HEK293 (cell line): ENCODE results near the gene FANK1.
"Not testable (repeated sequence)": the region's sequence is repeated elsewhere in the genome, so short reads cannot be mapped to it uniquely, and the experiment has no call there.

ENCODE experiments used
- CTCF ChIA-PET: fragments of 350-600 bp; formaldehyde crosslinking; extraction: SDS; loops from one replicate; lab custom pipeline; 2021; ENCODE audit warnings: antibody characterized with exemption; lab: Yijun Ruan, JAX
- POLR2A ChIA-PET: fragments of 300-600 bp; formaldehyde crosslinking; extraction: SDS; loops from one replicate; lab custom pipeline; 2020; ENCODE audit warnings: antibody characterized with exemption, inconsistent platforms; lab: Yijun Ruan, JAX
- H3K27ac ChIP-seq: fragments of 200-500 bp; sonication (Bioruptor generic); 2 replicates; pipeline ENCODE4 v1.5.1; 2014; ENCODE audit warnings: low read depth, low read length, control low read depth, inconsistent platforms; ENCODE audit errors: extremely low read depth
- H3K36me3 ChIP-seq, 2 experiments: fragments of 200-500 bp in 1 of 2; sonication (Bioruptor generic) in 1 of 2; 1 replicate in 1 of 2; 2 replicates in 1 of 2; pipeline ENCODE4 v1.5.1; 2014 to 2017; ENCODE audit warnings: inconsistent platforms in 2 of 2, low read length in 2 of 2; ENCODE audit not compliant: control insufficient read depth in 2 of 2, insufficient read depth in 1 of 2
- H3K4me1 ChIP-seq: fragments of 200-500 bp; sonication (Bioruptor generic); 2 replicates; pipeline ENCODE4 v1.5.1; 2014; ENCODE audit warnings: mild to moderate bottlenecking, low read length, inconsistent platforms; ENCODE audit not compliant: control insufficient read depth, insufficient read depth
- H3K4me3 ChIP-seq: 2 replicates; pipeline ENCODE4 v1.5.1; 2011; ENCODE audit warnings: low read depth, mild to moderate bottlenecking, control low read depth, low read length, moderate library complexity
- H3K9me3 ChIP-seq: fragments of 200-500 bp; sonication (Bioruptor generic); 2 replicates; pipeline ENCODE4 v1.5.1; 2014; ENCODE audit warnings: low read depth, low read length, inconsistent platforms; ENCODE audit not compliant: control insufficient read depth, insufficient read depth
- SETDB1 ChIP-seq: IDR thresholded peaks from one replicate; pipeline ENCODE4 v1.6.1; 2017; ENCODE audit warnings: mild to moderate bottlenecking, low read length, moderate library complexity, mixed read lengths; ENCODE audit not compliant: insufficient read length
- SP7 ChIP-seq: fragments of 450-650 bp; formaldehyde crosslinking; IDR thresholded peaks from 2 replicates; pipeline ENCODE4 v1.5.1; 2016; ENCODE audit warnings: missing biosample characterization, missing genetic modification characterization
- ZBTB17 ChIP-seq: fragments of 450-650 bp; formaldehyde crosslinking; IDR thresholded peaks from 2 replicates; pipeline ENCODE4 v1.5.1; 2016; ENCODE audit warnings: missing biosample characterization, missing genetic modification characterization
- ZIC2 ChIP-seq: fragments of 450-650 bp; formaldehyde crosslinking; IDR thresholded peaks from 2 replicates; pipeline ENCODE4 v1.5.1; 2016; ENCODE audit warnings: missing biosample characterization, missing genetic modification characterization
- ZNF239 ChIP-seq: fragments of 450-650 bp; formaldehyde crosslinking; IDR thresholded peaks from 2 replicates; pipeline ENCODE4 v1.5.1; 2016; ENCODE audit warnings: missing biosample characterization, missing genetic modification characterization
- ZNF324 ChIP-seq: fragments of 450-650 bp; formaldehyde crosslinking; IDR thresholded peaks from 2 replicates; pipeline ENCODE4 v1.5.1; 2016; ENCODE audit warnings: missing biosample characterization, missing genetic modification characterization
- ZNF600 ChIP-seq: fragments of 450-650 bp; formaldehyde crosslinking; IDR thresholded peaks from 2 replicates; pipeline ENCODE4 v1.5.1; 2016; ENCODE audit warnings: missing biosample characterization, missing genetic modification characterization
- ZNF76 ChIP-seq: fragments of 450-650 bp; formaldehyde crosslinking; IDR thresholded peaks from 2 replicates; pipeline ENCODE4; 2016; ENCODE audit warnings: low read depth, missing biosample characterization, missing genetic modification characterization, borderline replicate concordance
- TF ChIP-seq, protein P1 (sequence below): fragments of 450-650 bp; formaldehyde crosslinking; IDR thresholded peaks from 2 replicates; pipeline ENCODE4 v1.5.1; 2017; ENCODE audit warnings: missing biosample characterization, missing genetic modification characterization
- TF ChIP-seq, protein P2 (sequence below): sonication (generic); formaldehyde crosslinking; IDR thresholded peaks from 2 replicates; pipeline ENCODE4 v1.8.1; 2022; ENCODE audit warnings: mild to moderate bottlenecking, moderate library complexity, missing genetic modification reagents
- TF ChIP-seq, protein P3 (sequence below): fragments of 450-650 bp; formaldehyde crosslinking; conservative IDR thresholded peaks from 2 replicates; pipeline ENCODE4 v1.5.1; 2016; ENCODE audit warnings: low read depth, missing biosample characterization, missing genetic modification characterization
- TF ChIP-seq, protein P4 (sequence below): fragments of 450-650 bp; formaldehyde crosslinking; optimal IDR thresholded peaks from 2 replicates; pipeline ENCODE3; 2016; ENCODE audit warnings: missing biosample characterization, mild to moderate bottlenecking, missing genetic modification characterization

Gene FANK1

DNA sequence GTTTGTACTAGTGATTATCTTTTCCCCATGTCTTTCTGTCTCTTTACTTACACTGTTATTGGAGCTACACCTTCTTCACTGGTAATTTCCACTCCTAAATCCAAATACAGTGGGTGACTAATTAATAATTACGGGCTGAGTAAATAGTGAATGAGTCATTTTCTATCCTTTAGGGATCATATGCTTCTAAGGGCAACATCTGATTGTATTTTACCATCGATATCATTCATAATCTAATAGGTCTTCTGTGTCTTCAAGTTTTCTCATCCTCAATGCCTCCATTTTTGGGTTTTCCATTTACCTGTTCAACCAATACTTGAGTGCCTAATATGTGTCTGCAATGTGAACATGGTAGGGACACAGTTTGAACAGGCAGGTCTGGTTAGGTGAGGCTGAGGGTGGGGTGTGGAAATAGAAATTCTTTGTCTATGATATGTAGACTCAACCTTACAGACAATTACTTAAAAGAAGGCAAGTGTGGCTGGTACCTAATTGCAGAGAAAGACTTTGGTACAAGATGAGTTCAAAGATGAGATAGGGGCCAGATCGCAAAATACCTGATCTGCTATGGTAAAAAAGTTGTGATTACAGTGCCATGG is 9.4 kb upstream of the FANK1 start:
- ChIA-PET CTCF (interaction anchor here (0.6 kb wide), 1 partner anchor 12 kb away, joined by 3 read pairs; no protein-coding TSS in a partner anchor), POLR2A (no interaction called here)

DNA sequence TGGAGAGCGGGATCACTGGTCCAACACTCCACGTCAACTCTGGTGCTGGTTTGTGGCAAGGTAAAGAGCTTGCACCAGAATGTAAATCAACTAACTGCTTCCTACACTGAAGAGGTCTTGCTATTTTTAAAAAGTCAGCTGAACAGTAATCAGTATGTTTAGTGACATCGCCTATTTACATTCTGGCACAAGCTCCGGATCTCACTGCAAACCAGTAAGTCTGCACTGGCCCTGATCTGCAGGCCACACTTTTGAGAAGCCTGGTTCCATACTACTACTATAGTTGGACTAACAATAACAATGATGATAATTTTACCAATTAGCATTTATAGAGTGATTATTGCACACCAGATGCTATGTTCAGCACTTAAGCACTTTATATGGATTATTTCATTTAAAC is 6.9 kb upstream of the FANK1 start:
- TF ChIP-seq ZNF600 (tag by site-specific recombination) (peak; percentile 81), ZBTB17 (tag by site-specific recombination) (0 out of 2 replicates have a peak, but pooled peaks have one; percentile 26)
- H3K27ac ChIP-seq, H3K9me3 ChIP-seq, H3K36me3 ChIP-seq, H3K4me3 ChIP-seq, H3K4me1 ChIP-seq, POLR2A ChIA-PET: not testable (repeated sequence)
- CTCF ChIA-PET, result interaction anchor here (0.6 kb wide), 1 partner anchor 26 kb away, joined by 3 read pairs; no protein-coding TSS in a partner anchor

More for the DNA sequence above, 9.4 kb upstream of the FANK1 start:
- Histone ChIP-seq H3K4me1 (peaks cover 7% of the 10 kb centered on the region; the same call in 1 of the 2 replicates), H3K4me3 (no peak overlapping the region), H3K36me3 (peaks cover 0 to 7% of the 10 kb centered on the region in 2 experiments; a peak in 1 of 3 replicates), H3K9me3 (no peaks in the 10 kb centered on the region), H3K27ac (no peak overlapping the region)
- TF ChIP-seq ZNF324 (tag by site-specific recombination) (no peak), SETDB1 (no peak), ZNF239 (tag by site-specific recombination) (no peak), ZNF76 (tag by site-specific recombination) (no peak), SP7 (tag by site-specific recombination) (peak; percentile 79)
- TF ChIP-seq, protein P1, sequence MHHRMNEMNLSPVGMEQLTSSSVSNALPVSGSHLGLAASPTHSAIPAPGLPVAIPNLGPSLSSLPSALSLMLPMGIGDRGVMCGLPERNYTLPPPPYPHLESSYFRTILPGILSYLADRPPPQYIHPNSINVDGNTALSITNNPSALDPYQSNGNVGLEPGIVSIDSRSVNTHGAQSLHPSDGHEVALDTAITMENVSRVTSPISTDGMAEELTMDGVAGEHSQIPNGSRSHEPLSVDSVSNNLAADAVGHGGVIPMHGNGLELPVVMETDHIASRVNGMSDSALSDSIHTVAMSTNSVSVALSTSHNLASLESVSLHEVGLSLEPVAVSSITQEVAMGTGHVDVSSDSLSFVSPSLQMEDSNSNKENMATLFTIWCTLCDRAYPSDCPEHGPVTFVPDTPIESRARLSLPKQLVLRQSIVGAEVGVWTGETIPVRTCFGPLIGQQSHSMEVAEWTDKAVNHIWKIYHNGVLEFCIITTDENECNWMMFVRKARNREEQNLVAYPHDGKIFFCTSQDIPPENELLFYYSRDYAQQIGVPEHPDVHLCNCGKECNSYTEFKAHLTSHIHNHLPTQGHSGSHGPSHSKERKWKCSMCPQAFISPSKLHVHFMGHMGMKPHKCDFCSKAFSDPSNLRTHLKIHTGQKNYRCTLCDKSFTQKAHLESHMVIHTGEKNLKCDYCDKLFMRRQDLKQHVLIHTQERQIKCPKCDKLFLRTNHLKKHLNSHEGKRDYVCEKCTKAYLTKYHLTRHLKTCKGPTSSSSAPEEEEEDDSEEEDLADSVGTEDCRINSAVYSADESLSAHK (tag by site-specific recombination), result no peak

DNA sequence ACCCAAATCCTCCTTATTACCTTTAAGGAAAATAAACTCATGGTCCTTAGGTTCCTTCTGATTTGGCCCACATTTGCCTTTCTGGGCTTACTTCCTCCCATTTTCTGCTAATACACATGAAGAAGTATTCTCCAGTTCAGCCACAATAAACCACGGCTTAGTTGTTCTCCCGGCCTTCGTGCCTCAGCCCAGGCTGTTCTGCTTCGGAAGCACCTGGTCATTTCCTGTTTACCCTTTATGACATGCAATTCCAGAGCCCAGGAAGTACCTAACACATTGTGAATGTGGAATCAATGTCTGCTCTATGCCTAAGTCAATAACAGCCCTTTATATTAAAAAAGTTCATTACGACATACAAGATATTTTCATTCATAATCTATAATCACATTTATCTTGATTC is 4.0 kb upstream of the FANK1 start:
- H3K9me3 ChIP-seq, H3K4me3 ChIP-seq, CTCF ChIA-PET, H3K4me1 ChIP-seq, H3K36me3 ChIP-seq, H3K27ac ChIP-seq, POLR2A ChIA-PET: not testable (repeated sequence)

DNA sequence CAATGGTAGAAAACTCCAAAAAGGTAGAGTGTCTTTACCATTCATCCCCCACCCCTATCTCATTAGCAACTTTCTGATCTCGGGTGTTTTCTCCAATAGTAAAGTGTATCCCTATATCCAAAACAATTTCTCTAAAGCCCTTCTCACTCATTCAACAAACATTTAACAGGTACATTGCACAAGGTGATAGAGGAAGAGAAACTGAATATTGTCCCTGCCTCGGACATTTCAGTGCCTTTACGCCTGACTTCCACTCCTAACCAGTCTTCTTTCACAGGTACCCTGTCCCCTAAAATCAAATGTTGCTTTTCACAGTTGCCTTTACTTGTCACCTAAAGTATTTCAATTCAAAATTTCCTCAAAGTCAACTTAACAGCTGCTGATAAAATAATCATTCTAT is 2.2 kb upstream of the FANK1 start:
- H3K9me3 ChIP-seq, POLR2A ChIA-PET, H3K4me3 ChIP-seq, H3K36me3 ChIP-seq, CTCF ChIA-PET, H3K4me1 ChIP-seq, H3K27ac ChIP-seq: not testable (repeated sequence)

DNA sequence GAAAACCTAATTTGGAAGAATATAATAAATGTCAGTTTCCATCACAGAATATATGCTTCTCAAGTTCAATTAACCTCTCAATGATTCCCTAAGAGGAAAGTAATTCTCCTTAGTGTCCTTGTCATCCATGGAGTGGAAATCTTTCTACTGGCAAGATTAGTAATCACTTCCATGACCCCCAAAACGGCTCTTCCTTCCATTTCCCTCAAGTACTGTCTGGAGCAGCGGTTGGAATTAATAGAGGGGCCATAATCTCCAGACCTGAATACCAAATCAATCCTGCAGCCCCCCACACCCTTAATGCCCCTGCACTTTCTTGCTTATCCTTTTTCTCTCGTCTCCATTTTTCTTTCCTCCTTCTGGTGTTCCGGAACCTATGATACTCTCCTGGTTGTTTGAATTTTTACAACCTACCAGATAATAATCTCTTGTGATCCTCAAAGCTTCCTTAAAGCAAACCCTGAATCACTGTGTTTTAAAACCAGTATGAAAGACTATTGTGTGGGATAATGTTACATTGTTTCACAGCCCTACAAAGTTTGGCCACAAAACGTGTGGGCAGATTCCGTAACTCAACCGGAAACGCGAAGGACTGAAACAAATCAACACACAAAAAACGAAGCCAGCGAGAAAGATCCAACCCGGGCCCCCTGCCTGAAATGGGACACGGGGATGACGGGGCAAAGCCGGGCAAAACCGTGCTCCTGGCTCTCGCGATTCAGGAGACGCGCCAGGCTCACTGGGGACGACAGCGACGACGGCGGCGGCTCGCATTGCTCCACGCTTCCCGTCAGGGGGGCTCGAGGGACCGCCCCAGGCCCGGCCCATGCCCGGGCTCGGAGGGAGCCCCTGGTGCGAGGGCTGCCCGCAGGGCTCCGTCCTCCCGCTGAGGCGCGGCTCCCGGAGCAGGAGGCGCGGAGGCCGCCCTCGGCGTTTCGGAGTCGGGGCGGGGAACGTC is 955 bp upstream of the FANK1 start:
- POLR2A ChIA-PET, H3K36me3 ChIP-seq, H3K9me3 ChIP-seq, H3K4me1 ChIP-seq: not testable (repeated sequence)
- Histone ChIP-seq H3K27ac (peak overlapping the region; percentile 76), H3K4me3 (peak overlapping the region; percentile 68)
- CTCF ChIA-PET, result interaction anchor here (0.6 to 0.7 kb wide), 3 partner anchors 16 to 77 kb away, joined by 3 to 4 read pairs (median 3); no protein-coding TSS in a partner anchor
- peak; percentile 89 for TF ChIP-seq ZBTB17 (tag by site-specific recombination)
- TF ChIP-seq ZIC2 (tag by site-specific recombination), result peak; percentile 77
- TF ChIP-seq, protein P2, sequence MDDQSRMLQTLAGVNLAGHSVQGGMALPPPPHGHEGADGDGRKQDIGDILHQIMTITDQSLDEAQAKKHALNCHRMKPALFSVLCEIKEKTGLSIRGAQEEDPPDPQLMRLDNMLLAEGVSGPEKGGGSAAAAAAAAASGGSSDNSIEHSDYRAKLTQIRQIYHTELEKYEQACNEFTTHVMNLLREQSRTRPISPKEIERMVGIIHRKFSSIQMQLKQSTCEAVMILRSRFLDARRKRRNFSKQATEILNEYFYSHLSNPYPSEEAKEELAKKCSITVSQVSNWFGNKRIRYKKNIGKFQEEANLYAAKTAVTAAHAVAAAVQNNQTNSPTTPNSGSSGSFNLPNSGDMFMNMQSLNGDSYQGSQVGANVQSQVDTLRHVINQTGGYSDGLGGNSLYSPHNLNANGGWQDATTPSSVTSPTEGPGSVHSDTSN (CRISPR knock-in tag), result 0 out of 2 replicates have a peak, but pooled peaks have one; percentile 42
- TF ChIP-seq, protein P3, sequence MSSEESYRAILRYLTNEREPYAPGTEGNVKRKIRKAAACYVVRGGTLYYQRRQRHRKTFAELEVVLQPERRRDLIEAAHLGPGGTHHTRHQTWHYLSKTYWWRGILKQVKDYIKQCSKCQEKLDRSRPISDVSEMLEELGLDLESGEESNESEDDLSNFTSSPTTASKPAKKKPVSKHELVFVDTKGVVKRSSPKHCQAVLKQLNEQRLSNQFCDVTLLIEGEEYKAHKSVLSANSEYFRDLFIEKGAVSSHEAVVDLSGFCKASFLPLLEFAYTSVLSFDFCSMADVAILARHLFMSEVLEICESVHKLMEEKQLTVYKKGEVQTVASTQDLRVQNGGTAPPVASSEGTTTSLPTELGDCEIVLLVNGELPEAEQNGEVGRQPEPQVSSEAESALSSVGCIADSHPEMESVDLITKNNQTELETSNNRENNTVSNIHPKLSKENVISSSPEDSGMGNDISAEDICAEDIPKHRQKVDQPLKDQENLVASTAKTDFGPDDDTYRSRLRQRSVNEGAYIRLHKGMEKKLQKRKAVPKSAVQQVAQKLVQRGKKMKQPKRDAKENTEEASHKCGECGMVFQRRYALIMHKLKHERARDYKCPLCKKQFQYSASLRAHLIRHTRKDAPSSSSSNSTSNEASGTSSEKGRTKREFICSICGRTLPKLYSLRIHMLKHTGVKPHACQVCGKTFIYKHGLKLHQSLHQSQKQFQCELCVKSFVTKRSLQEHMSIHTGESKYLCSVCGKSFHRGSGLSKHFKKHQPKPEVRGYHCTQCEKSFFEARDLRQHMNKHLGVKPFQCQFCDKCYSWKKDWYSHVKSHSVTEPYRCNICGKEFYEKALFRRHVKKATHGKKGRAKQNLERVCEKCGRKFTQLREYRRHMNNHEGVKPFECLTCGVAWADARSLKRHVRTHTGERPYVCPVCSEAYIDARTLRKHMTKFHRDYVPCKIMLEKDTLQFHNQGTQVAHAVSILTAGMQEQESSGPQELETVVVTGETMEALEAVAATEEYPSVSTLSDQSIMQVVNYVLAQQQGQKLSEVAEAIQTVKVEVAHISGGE (tag by site-specific recombination), result peak; percentile 32; the same call in 1 of the 2 replicates
- TF ChIP-seq, protein P4, sequence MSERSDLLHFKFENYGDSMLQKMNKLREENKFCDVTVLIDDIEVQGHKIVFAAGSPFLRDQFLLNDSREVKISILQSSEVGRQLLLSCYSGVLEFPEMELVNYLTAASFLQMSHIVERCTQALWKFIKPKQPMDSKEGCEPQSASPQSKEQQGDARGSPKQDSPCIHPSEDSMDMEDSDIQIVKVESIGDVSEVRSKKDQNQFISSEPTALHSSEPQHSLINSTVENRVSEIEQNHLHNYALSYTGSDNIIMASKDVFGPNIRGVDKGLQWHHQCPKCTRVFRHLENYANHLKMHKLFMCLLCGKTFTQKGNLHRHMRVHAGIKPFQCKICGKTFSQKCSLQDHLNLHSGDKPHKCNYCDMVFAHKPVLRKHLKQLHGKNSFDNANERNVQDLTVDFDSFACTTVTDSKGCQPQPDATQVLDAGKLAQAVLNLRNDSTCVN (tag by site-specific recombination), result peak; percentile 58
